ENCODE data around the gene CMTM3. TPM values are rescaled to one million over a fixed set of nuclear protein-coding genes. Genes with fewer than 3 reads are reported as not detected.

Gene CMTM3
- total and polyA plus RNA-seq, 4 donors: 1.6 to 12.2 (median 4.6) TPM

- DNase-seq (ENCODE audit: low spot score): no peak
- peaks cover 0 to 5% (median 0%) of the 10 kb centered on the region in 4 donors for H3K36me3 ChIP-seq (ENCODE audit: control insufficient read depth in 4 of 4, insufficient read depth in 3 of 4, low read depth in 1 of 4, low read length in 3 of 4)
- WGBS: 20% methylated on average over 61 of the region's 61 CpGs
- peak overlapping the region; percentile 35 to 39 for H3K27ac ChIP-seq (ENCODE audit: low read depth in 1 of 2, low read length in 2 of 2)
- no peaks in the 10 kb centered on the region for H3K9me3 ChIP-seq (ENCODE audit: control insufficient read depth in 4 of 4, low read length in 3 of 4)
- peak overlapping the region in 1 of 2 donors; percentile 1 for H3K9ac ChIP-seq (ENCODE audit: low read depth in 1 of 2, low read length in 2 of 2)
- peaks cover 2 to 19% (median 8%) of the 10 kb centered on the region in 4 donors for H3K4me1 ChIP-seq (ENCODE audit: control insufficient read depth in 4 of 4, insufficient read depth in 4 of 4, low read length in 3 of 4)
- H3K27me3 ChIP-seq (ENCODE audit: control insufficient read depth in 4 of 4, insufficient read depth in 4 of 4, low read length in 3 of 4): no peaks in the 10 kb centered on the region
- no peak for TF ChIP-seq HNF4A (conservative IDR thresholded peaks at IDR 0.05)
- TF ChIP-seq JUND (IDR thresholded peaks at IDR 0.05): no peak
- no peak for TF ChIP-seq RAD21 (IDR thresholded peaks at IDR 0.05)
- no peak for TF ChIP-seq ATF3 (IDR thresholded peaks at IDR 0.05)
- TF ChIP-seq REST (IDR thresholded peaks at IDR 0.05): no peak
- TF ChIP-seq CTCF (IDR thresholded peaks at IDR 0.05; ENCODE audit: low read depth, low read length, missing input control): no peak
- no peak for TF ChIP-seq SP1 (IDR thresholded peaks at IDR 0.05)
- TF ChIP-seq RXRA (IDR thresholded peaks at IDR 0.05): no peak
- no peak for TF ChIP-seq GABPA (IDR thresholded peaks at IDR 0.05 in 1 of 2, conservative IDR thresholded peaks at IDR 0.05 in 1 of 2)
- TF ChIP-seq ZBTB33 (IDR thresholded peaks at IDR 0.05): no peak
- no peak for TF ChIP-seq EGR1 (IDR thresholded peaks at IDR 0.05; ENCODE audit: low read depth in 2 of 2)
- no peak for TF ChIP-seq FOXA2 (IDR thresholded peaks at IDR 0.05)
- TF ChIP-seq TAF1 (conservative IDR thresholded peaks at IDR 0.05): no peak
- no peak for TF ChIP-seq HNF4G (IDR thresholded peaks at IDR 0.05)
- TF ChIP-seq NR2F2 (IDR thresholded peaks at IDR 0.05): no peak
- TF ChIP-seq MAX (IDR thresholded peaks at IDR 0.05): no peak
- TF ChIP-seq FOXA1 (IDR thresholded peaks at IDR 0.05): no peak
- TF ChIP-seq YY1 (IDR thresholded peaks at IDR 0.05): no peak
- peak overlapping the region in 1 of 3 donors; percentile 70 for H3K4me3 ChIP-seq (ENCODE audit: low read depth in 1 of 3, low read length in 3 of 3)
These were observed 874 bp downstream of the CMTM3 start for GRCh38 chr16:66605177-66605978.

All from liver (tissue), 9 donors.